Measurements from ENCODE around the gene RPL27A.

DNA sequence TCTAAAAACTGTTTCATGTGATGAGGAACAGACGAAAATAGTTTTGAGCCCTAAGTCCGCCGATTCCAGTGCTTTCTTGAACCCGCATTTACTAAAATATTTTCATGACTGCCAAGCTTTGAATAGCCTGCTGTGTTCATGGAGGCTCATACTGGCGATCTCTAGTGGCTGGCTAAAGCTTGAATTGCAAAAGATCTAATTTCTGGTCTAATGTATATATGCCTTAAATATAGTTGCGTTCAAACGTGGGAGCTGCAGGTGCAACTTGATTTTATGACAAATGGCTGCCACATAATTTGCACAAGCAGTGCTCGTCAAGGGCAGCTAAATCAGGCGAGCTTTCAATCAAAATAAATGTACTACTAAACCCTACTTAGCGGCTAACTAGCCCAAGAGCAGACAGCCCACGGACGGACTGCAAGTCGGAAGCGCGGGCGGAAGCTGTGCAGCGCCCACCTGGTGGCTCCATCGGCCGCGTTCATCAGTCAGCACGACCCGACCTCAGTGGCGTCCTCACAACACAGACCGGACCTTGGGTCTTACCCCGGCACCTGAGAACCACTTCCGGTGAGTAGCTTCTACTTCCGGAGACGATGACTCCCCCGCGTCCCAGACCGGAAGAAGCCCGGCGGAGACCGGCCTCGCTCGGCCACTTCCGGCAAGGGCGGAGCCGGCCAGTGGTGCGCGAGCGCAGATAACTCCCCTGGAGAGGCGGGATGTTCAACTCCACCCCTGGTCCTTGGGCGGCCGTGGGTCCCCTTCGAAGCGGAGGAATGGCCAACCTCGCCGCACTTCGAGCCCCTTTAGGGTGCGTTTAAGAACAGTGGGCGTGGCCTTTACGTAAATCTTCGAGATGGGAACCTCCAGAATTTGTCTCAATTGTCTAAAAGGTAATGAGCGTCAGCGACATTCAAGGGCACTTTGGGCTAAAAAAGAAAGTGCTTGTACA, 6.1 kb downstream of the RPL27A start:
- TF ChIP-seq, protein P1, sequence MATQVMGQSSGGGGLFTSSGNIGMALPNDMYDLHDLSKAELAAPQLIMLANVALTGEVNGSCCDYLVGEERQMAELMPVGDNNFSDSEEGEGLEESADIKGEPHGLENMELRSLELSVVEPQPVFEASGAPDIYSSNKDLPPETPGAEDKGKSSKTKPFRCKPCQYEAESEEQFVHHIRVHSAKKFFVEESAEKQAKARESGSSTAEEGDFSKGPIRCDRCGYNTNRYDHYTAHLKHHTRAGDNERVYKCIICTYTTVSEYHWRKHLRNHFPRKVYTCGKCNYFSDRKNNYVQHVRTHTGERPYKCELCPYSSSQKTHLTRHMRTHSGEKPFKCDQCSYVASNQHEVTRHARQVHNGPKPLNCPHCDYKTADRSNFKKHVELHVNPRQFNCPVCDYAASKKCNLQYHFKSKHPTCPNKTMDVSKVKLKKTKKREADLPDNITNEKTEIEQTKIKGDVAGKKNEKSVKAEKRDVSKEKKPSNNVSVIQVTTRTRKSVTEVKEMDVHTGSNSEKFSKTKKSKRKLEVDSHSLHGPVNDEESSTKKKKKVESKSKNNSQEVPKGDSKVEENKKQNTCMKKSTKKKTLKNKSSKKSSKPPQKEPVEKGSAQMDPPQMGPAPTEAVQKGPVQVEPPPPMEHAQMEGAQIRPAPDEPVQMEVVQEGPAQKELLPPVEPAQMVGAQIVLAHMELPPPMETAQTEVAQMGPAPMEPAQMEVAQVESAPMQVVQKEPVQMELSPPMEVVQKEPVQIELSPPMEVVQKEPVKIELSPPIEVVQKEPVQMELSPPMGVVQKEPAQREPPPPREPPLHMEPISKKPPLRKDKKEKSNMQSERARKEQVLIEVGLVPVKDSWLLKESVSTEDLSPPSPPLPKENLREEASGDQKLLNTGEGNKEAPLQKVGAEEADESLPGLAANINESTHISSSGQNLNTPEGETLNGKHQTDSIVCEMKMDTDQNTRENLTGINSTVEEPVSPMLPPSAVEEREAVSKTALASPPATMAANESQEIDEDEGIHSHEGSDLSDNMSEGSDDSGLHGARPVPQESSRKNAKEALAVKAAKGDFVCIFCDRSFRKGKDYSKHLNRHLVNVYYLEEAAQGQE (IDR thresholded peaks at IDR 0.05; ENCODE audit: low read depth), result no peak
- TF ChIP-seq, protein P2, sequence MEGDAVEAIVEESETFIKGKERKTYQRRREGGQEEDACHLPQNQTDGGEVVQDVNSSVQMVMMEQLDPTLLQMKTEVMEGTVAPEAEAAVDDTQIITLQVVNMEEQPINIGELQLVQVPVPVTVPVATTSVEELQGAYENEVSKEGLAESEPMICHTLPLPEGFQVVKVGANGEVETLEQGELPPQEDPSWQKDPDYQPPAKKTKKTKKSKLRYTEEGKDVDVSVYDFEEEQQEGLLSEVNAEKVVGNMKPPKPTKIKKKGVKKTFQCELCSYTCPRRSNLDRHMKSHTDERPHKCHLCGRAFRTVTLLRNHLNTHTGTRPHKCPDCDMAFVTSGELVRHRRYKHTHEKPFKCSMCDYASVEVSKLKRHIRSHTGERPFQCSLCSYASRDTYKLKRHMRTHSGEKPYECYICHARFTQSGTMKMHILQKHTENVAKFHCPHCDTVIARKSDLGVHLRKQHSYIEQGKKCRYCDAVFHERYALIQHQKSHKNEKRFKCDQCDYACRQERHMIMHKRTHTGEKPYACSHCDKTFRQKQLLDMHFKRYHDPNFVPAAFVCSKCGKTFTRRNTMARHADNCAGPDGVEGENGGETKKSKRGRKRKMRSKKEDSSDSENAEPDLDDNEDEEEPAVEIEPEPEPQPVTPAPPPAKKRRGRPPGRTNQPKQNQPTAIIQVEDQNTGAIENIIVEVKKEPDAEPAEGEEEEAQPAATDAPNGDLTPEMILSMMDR (IDR thresholded peaks at IDR 0.05 in 2 of 3, conservative IDR thresholded peaks at IDR 0.05 in 1 of 3; ENCODE audit: borderline replicate concordance in 1 of 3, insufficient read depth in 1 of 3, low read depth in 2 of 3, low read length in 2 of 3), result peak in 1 of 3 experiments; percentile 13; a peak in 2 of 6 replicates
- TF ChIP-seq EGR1 (IDR thresholded peaks at IDR 0.05; ENCODE audit: low read depth) (no peak), POLR2AphosphoS5 (IDR thresholded peaks at IDR 0.05; ENCODE audit: low read depth, low read length) (peak; percentile 97), EZH2phosphoT487 (IDR thresholded peaks at IDR 0.05; ENCODE audit: borderline replicate concordance) (no peak)
